Measurements from ENCODE around the gene CCDC28A.
"Not testable (repeated sequence)": the region's sequence is repeated elsewhere in the genome, so short reads cannot be mapped to it uniquely, and the experiment has no call there.

Gene CCDC28A

GRCh38 chr6:138773177-138774091 is at the start of gene CCDC28A:
Gene CCDC28A (plus strand): TSS chr6:138773769. CDS start chr6:138776121, 2,352 bp downstream.
- DNase-seq (ENCODE audit: low spot score) = peak; percentile 99

DNA sequence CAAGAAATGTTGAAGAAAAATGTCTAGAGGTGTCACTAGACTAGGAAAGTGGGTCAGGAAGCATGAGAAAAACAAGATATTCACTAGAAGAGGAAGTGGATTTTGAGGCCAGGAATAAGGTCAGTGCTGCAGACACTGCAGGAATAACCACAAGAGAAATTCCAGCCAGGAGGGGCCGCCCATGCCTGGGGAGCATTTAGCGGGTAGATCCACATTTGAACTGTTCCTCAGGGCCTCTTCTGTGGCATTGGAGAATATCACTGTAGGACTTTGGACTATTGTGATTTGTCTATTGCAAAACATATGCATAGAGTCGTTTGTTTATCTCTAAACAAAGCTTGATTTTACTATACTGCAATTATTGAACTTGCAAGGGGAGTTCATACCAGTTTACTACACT is 49.6 kb upstream of the CCDC28A start:
- DNase-seq (ENCODE audit: low spot score) = peak; percentile 46

GRCh38 chr6:138726066-138726756 is 47.4 kb upstream of the CCDC28A start:
- DNase-seq (ENCODE audit: low spot score) = no peak

- DNase-seq (ENCODE audit: low spot score) = no peak
Measured at GRCh38 chr6:138726757-138727097, 46.8 kb upstream of the CCDC28A start.

DNA sequence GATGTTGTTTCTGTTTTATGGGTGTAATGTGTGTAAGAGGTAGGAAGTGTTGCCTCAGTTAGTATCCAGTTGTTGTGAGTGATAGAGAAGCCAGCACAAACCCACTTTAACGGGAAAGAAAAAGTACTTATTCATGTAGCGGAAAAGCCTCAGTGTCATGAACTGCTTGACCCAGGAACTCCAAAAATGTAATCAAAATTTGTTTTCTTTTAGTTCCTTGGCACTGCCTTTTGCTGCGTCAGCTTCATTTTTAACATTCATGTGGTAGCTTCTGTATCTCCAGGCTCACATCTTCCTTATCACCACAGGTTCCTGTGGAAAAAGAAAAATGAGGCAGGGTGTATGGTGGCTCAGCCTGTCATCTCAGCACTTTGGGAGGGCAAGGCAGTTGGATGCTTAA is 46.4 kb upstream of the CCDC28A start:
- no peak for DNase-seq (ENCODE audit: low spot score)

DNA sequence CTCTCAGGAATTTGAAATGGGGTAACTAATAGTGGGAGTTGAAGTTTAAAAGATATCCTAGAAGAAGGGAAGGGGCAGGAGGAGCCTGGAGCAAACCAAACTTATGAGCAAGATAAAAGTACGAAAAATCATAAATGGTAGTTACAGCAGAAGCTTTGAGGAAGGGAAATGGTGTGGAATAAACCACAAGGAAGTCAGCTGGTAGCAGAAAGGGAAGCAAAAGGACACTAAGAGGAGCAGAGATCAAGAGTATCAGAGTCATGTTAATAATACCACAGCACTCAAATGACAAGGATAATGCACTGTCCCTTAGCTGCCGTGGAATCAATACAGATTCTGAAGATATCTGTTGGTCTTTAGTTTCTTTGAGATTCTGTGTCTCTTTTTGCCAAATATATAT is 44.9 kb upstream of the CCDC28A start:
- peak; percentile 62 for DNase-seq (ENCODE audit: low spot score)

DNA sequence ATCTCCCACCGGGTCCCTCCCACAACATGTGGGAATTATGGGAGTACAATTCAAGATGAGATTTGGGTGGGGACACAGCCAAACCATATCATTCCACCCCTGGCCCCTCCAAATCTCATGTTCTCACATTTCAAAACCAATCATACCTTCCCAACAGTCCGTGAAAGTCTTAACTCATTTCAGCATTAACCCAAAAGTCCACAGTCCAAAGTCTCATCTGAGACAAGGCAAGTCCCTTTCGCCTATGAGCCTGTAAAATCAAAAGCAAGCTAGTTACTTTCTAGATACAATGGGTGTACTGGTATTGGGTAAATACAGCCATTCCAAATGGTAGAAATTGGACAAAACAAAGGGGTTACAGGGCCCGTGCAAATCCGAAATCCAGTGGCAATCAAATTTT is 43.5 kb upstream of the CCDC28A start:
- DNase-seq (ENCODE audit: low spot score) = not testable (repeated sequence)

- DNase-seq (ENCODE audit: low spot score) = no peak
Measured at GRCh38 chr6:138734585-138734984, 39.0 kb upstream of the CCDC28A start.

GRCh38 chr6:138736640-138737039 is 36.9 kb upstream of the CCDC28A start:
- DNase-seq (ENCODE audit: low spot score) = no peak

GRCh38 chr6:138752017-138752416 is 21.6 kb upstream of the CCDC28A start:
- DNase-seq (ENCODE audit: low spot score) = no peak

DNA sequence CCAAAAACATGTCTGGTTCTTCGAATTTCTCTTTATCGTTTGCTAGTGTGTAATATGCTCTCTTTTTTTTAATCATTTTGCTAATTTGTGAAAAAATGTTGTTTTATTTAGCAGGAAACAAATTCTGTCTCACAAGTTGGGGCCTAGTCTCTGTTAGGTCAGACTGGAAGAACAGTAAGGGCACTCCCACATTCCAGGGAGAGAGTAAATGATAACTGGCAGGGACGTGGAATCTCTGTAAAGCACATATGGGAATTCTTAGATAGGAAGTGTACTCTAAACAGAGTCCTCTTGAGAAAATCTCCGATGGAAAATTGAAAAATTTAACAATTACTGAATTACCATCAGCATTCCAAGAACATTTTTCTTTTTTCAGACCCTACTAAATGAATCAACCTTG is 16.4 kb upstream of the CCDC28A start:
- DNase-seq (ENCODE audit: low spot score) = no peak

DNA sequence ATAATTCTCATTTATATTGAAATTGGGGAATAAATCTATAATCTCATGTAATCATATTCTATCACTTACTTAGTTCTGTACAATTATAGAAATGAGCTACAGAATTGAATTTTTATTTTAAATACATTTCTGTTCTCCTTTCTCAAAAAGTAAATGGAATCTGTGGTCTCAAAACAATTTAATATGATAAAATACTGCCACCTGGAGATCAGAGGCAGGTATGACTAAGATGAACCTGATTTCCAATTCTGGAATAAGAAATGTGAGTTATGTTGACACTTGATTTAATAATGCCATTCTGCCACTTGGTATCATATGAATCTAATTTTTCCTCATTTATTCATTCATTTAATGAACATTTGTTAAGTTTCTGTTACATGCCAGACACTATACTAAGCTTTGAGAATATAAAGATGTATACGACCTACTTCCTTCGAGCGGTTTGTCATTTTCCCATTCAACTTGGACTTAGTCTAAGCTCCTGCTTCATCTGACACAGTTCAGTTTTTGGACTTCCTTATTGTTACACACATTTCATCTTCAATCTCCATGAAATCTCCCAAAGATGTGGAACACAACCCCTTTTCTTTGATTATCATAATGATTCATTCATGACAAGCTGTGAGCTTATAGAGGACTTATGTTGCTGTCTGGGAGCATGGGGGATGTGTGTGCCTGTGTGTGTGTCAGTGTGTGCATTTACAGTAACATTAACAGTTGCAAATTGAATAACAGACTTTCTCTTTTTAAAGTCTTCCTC is 7.5 kb upstream of the CCDC28A start:
- peak; percentile 70 for DNase-seq (ENCODE audit: low spot score)

- no peak for DNase-seq (ENCODE audit: low spot score)
Measured at GRCh38 chr6:138769102-138769676, 4.4 kb upstream of the CCDC28A start.

DNA sequence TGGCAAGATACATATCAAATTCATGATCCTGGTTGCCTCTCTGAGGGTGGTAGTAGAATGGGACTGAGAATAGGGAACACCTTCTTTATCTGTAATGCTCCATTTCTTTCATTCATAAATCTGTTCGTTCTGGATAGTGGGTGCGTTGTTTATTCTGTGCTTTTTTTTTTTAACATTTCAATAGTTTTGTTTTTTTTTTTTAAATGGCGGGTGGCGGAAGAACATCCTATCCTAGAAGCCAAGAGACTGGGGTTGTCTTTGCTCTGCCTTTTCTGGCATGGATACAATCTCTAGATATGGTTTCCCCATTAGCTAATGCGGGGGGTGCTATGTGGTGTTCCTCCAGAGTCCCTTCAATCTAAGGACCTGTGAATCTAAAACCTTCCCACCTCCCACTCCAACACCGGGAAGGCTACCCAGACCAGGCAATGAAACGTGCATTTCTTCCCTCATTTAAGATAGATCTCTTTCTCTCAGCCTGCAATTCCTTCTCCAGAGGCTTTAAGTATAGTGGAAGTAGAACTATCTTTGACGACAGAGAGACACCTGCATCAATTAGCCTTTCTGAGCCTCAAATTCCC is 883 bp upstream of the CCDC28A start:
- DNase-seq (ENCODE audit: low spot score) = no peak

DNA sequence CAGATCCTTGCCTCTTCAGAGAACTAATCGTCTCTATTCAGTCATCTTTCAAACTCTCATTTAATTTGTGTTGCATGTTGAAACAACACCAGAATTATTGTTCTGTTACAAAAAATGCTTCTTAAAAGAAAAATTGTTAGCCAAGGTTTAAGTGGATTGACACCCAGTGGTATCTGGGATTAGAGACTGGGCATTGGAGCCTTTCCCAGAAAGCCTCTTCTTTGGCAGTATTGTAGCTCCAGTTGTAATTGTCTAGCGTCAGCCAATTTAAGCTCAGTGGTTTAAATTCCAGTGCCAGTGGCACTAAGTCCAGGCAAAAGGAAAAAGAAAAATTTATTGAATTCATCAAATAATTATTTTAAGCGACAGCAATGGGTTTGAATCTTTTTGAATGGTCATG is 801 bp downstream of the CCDC28A start:
- DNase-seq (ENCODE audit: low spot score) = peak; percentile 77

- DNase-seq (ENCODE audit: low spot score) = no peak
Measured at GRCh38 chr6:138776659-138777058, 3.1 kb downstream of the CCDC28A start.

DNA sequence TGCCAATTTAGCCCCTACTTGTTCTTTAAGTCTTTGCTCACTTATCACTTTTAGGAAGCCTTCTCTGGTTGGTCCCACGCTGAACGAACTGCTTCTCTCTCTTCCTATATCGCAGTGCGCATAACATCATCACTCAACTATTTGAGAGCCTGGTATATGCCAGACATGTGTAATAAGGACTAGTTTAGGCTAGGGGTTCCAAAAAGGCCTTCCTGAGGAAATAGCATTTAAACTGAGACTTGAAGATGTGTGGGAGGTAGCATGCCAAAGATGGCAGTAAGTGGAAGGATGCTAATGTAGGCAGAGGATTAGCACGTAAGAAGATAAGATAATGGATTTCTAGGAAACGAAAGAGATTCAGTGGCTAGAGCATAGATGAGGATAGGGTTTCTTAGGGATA is 4.8 kb downstream of the CCDC28A start:
- DNase-seq (ENCODE audit: low spot score) = no peak

DNA sequence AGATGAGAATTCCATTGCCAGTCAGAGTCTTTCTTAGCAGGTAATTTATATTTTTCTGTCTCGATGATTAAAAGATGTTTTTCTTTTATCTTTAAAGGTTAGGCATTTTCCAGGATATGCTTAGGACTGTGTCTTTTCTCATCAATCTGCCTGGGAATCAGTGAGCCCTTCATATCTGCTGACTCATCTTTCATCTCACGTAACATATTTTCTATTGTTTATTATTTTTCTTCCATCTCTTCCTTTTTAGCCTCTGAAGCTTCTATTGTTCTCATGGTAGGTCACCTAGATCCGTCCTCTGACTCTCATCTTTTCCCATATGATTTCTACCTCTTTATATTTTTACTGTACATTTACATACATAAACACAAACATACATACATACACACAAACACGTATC is 8.7 kb downstream of the CCDC28A start:
- DNase-seq (ENCODE audit: low spot score) = no peak

GRCh38 chr6:138785079-138785478 is 11.5 kb downstream of the CCDC28A start:
- no peak for DNase-seq (ENCODE audit: low spot score)

DNA sequence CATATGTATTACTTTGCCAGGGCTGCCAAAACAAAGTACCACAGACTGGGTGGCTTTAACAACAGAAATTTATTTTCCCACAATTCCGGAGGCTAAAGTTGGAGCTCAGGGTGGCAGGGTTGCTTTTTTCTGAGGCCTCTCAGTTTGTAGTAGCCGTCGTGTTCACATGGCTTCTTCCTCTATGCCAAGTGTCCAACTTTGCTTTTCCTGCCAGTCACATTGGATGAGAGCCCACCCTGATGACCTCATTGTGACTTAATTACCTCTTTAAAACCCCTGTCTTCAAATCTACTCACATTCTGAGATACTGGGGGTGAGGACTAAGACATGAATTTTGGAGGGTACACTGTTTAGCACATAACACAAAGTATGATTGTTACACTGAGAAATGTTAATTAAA is 12.4 kb downstream of the CCDC28A start:
- DNase-seq (ENCODE audit: low spot score) = peak; percentile 50

DNA sequence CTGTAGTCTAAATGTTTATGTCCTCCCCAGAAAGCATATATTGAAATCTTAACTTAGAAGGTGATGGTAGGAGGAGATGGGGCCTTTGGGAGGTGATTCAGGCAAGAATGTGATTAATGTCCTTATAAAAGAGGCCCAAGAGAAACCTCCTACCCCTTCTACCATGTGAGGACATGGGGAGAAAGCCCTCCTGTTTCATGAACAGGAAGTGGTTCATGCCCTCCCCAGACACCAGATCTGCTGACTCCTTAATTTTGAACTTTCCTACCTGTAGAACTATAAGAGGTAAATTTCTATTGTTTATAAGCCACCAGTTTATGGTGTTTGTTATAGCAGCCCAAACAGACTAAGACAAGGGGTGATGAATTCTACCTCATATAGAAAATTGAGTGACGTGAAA is 13.6 kb downstream of the CCDC28A start:
- DNase-seq (ENCODE audit: low spot score) = no peak

Measured in pons (tissue), 1 donor.